ENCODE data around the gene ASIP.
"Not testable (repeated sequence)": the region's sequence is repeated elsewhere in the genome, so short reads cannot be mapped to it uniquely, and the experiment has no call there.

The ASIP gene

GRCh38 chr20:34243377-34243776 lies 2.2 kb downstream of the ASIP start:
- no peak for ATAC-seq

DNA sequence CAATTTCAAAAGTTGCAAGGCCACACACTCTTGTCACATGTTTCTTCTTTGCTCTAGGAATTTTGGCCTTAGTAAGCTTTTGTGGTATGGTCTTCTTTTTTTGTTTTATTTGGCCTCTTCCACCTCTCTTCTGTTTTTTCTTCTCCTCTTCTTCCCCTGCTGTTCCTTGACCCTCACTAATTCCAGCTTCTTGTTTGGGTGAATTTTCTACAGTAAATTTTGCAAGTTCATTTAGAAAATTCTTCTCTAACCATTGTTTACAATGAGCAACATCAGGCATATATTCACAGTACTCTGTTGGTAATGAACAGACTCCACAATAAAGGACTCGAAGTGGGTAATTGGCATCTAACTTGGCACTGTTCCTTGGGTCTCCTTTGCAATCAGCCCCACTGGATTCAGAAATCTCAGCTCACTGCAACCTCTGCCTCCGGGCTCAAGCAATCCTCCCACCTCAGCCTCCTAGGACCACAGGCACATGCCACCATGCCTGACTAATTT lies 5.0 kb downstream of the ASIP start:
- no peak for ATAC-seq

DNA sequence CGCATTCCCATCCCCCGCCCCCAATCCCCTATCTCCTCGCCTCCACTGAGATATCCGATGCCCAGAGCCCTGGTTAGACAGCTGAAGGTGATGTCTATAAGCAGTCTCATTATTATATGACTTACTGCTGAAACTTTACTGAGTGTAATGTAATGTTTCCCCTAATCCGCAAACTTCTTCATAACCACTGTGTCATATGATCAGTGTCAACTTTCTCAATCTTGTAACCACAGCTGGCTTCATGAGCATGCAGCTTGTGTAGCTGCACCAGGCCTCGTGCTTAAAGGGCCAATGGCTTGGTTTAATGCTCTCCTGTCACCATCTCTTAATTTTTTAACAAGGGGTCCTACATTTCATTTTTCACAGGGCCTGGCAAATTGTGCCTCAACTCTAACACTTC lies 8.1 kb downstream of the ASIP start:
- ATAC-seq: peak; percentile 54 to 70

GRCh38 chr20:34250005-34250404 lies 8.8 kb downstream of the ASIP start:
- ATAC-seq: no peak

GRCh38 chr20:34251619-34252018 lies 10.4 kb downstream of the ASIP start:
- ATAC-seq: no peak

DNA sequence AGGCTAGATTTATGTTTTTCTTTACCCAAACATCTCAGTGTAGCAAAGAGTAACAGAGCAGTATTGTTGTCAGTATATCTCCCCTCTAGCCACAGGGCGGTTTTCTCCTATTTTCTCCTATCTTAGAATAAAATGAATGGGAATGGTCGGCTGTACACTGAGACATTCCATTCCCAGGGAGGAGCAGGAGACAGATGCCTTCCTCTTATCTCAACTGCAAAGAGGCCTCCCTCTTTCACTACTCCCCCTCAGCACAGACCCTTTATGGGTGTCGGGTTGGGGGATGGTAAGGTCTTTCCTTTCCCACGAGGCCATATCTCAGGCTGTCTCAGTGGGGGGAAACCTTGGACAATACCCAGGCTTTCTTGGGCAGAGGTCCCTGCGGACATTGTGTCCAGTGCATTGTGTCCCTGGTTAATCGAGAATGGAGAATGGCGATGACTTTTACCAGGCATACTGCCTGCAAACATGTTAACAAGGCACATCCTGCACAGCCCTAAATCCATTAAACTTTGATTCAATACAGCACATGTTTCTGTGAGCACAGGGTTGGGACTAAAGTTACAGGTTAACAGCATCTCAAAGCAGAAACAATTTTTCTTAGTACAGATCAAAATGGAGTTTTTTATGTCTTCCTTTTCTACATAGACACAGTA lies 11.3 kb downstream of the ASIP start:
- ATAC-seq: not testable (repeated sequence)

DNA sequence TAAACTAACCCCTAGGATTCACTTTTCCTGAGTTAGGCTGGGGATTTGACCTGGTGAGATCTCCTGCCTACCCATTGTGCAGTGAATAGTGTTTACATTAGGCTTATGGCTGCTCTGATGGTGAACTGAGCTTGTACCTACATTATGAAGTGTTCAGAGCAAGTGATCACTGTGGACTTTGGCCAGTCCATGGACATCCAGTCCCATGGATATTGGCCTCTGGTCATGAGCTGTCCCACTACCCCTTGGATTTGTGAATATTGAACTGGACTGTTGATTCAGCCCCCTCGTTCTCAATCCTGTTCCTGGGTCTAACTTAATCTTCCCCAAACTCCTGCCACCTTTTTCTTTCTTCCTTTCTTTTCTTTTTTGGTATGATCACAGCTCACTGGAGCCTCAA lies 13.8 kb downstream of the ASIP start:
- no peak for ATAC-seq

GRCh38 chr20:34256629-34257124 lies 15.5 kb downstream of the ASIP start:
- no peak for ATAC-seq

DNA sequence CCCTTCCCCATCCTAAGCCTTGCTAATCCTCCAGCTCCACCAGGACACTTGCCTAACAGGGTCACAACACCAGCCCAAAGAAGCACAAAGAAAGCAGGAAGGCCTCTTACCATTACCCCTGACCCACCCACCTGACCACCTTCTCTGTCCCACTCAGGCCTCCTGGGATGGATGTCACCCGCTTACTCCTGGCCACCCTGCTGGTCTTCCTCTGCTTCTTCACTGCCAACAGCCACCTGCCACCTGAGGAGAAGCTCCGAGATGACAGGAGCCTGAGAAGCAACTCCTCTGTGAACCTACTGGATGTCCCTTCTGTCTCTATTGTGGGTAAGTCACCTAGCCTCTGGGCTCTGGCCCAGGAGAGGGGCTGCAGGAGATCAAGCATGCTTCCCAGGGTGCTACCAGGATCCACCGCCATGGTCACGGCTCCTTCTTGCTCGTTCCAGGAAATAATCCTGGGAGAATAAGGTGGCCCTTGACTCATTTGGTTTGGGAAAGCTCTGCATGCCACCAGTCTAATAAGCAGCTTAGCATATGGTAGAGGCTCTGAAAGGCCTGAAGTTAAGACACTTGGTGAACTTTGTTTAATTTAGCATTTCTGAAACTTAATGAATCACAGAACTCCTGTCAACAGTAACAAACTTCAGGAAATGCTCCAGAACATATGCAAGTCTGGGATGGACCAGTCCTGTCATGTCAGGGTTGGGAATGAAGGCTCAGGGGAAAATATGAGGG lies 19.2 kb downstream of the ASIP start:
- no peak for ATAC-seq

DNA sequence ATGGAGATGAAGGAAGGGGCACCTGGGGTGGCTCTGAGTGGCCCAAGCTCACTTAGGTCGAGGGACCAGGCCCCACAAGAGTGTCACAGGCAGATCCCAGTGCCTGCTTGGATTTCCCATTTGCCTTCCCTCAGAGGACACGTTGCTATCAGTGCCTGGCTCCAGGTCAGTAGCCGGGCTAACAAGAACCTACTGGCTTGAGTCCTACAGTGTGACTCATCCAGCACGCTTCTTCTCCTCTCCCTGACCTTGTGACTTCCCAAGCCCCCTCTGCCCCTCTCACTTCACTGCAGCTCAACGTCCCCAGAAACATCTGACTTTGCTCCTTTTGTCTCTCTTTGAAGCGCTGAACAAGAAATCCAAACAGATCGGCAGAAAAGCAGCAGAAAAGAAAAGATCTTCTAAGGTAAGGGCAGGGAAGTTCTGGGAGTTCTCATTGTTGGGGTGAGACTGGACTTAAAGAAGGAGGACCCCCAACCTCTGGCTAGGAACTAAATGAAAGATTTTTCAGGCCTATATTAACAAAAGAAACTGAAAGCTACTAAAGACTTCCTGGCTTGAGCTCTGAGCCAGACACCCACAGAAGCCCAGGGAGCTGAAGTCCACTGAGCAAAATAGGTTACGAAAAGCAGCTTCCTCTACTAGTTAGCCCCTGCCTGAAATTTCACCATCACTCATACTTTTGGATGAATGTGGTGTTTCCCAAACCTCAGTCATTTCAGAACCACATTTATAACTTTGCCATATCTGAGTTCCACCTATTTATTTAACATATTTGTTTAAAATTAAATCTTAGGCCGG lies 21.5 kb downstream of the ASIP start:
- no peak for ATAC-seq

GRCh38 chr20:34263468-34263867 lies 22.2 kb downstream of the ASIP start:
- ATAC-seq: not testable (repeated sequence)

GRCh38 chr20:34264141-34264540 lies 22.9 kb downstream of the ASIP start:
- no peak for ATAC-seq

- ATAC-seq: no peak
These were observed 26.9 kb downstream of the ASIP start for GRCh38 chr20:34268145-34268544.

DNA sequence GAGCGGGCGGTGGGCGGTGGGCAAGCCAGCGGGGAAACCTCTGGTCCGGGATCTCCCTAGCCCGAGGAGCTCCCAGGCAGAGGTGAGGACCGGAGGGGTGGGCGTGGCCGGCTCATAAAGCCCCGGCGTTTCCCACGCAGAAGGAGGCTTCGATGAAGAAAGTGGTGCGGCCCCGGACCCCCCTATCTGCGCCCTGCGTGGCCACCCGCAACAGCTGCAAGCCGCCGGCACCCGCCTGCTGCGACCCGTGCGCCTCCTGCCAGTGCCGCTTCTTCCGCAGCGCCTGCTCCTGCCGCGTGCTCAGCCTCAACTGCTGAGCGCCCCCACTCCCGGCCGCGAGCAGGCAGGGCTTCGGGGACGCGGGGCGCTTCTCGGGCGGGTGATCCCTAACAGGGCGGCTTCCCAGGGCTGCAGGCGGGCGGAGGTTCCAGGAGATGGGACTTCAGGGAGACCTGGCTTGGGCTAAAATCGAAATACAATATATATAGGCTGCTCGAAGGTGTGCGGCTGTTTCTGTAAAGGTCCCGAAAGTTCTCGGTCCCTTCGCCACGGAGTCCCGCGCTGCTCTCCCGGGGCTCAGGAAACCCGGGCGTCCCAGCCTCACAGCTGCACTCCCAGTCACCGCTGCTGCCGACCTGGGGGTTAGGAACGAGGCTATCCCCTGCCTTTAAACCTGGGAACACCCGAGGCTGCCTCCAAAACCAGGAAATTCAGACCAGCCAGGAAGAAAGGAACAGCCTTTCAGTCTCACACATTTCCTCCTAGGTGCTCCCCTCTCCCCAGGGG lies 27.8 kb downstream of the ASIP start:
- peak in 1 of 2 donors; percentile 22 for ATAC-seq

GRCh38 chr20:34269996-34270627 lies 28.9 kb downstream of the ASIP start:
- no peak for ATAC-seq

DNA sequence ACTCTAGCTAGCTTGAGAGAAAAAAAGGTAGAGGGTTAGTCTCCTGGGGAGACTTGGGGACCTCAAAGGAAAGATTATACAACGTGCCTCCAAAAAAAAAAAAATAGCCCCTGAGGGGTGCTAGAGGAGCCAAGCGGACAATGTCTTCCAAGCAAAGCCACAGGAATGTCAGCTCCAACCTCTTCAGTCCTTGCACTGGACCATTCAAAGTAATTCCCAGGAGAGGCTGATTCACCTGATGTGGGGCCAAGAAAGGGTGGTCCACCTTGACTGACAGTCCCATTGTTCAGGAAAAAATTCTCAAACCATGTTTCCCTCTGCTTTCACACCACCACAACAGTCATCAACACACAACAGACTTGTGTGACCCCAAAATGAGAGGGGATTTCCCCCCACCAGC lies 30.7 kb downstream of the ASIP start:
- no peak for ATAC-seq

GRCh38 chr20:34274694-34275093 lies 33.5 kb downstream of the ASIP start:
- no peak for ATAC-seq

GRCh38 chr20:34281177-34281576 lies 40.0 kb downstream of the ASIP start:
- no peak for ATAC-seq

DNA sequence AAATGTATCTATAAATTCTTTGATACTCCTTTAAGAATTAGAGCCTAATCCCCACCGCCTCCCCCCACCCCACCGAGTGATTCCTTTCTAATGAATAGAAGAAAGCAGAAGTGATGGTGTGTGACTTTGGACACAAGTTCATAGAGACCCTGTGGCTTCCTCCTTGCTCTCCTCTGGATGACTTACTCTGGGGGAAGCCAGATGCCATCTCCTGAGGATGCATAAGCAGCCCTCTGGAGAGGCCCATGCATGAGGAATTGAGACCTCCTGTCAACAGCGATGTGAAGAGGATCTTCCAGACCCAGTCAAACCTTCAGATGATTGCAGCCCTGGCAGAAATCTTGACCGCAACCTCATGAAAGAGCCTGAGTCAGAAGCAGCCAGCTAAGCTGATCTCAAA lies 40.8 kb downstream of the ASIP start:
- ATAC-seq: no peak

- ATAC-seq: no peak
These were observed 42.6 kb downstream of the ASIP start for GRCh38 chr20:34283844-34284243.

GRCh38 chr20:34285450-34285849 lies 44.2 kb downstream of the ASIP start:
- ATAC-seq: no peak

GRCh38 chr20:34287500-34287899 lies 46.3 kb downstream of the ASIP start:
- not testable (repeated sequence) for ATAC-seq

Measured in activated CD4-positive, CD25-positive, alpha-beta regulatory T cell treated with anti-CD3 and anti-CD28 coated beads, Interleukin-2, amount 50 U/mL, for 24 hours (primary cell).